Motor neuron (in vitro differentiated cells): ENCODE measurements around the gene AGBL3. TPM values are rescaled to one million over a fixed set of nuclear protein-coding genes. Genes with fewer than 3 reads are reported as not detected.
A peak's percentile ranks its signal among the peaks of the same experiment; 100 is the strongest.
"Not testable (repeated sequence)": the region's sequence is repeated elsewhere in the genome, so short reads cannot be mapped to it uniquely, and the experiment has no call there.

Experiments used
- ATAC-seq, 8 experiments: fragments of 200-7000 bp; cut with Tn5 transposase; replicated peaks in 6 of 8; 2 replicates each; pipeline ENCODE4 v1.8.0; 2021; ENCODE audit warnings: mild to moderate bottlenecking in 8 of 8, moderate library complexity in 8 of 8
- H3K27ac ChIP-seq, 2 donors: fragments of 250-450 bp; sonication (Bioruptor Pico); 2 replicates each; pipeline ENCODE4 v1.9.0; 2021; ENCODE audit warnings: antibody characterized with exemption in 2 of 2, mild to moderate bottlenecking in 2 of 2, moderate library complexity in 1 of 2
- H3K4me1 ChIP-seq, 2 donors: fragments of 250-450 bp; sonication (Bioruptor Pico); replicated peaks in 1 of 2; 2 replicates each; pipeline ENCODE4 v1.6.1; 2021; ENCODE audit warnings: antibody characterized with exemption in 2 of 2, mild to moderate bottlenecking in 2 of 2, moderate library complexity in 1 of 2
- H3K4me3 ChIP-seq, 5 donors: fragments of 250-450 bp; sonication (Bioruptor Pico); 2 replicates each; pipeline ENCODE4 v1.9.0; 2021; ENCODE audit warnings: antibody characterized with exemption in 5 of 5, mild to moderate bottlenecking in 5 of 5, moderate library complexity in 4 of 5
- WGBS, 10 experiments: fragments of 450-650 bp; shearing (Covaris generic); methylation state at CpG; one replicate each; pipeline ENCODE4 v1.0.0; 2022; 5-methylcytosine and 5-hydroxymethylcytosine counted together
- in situ Hi-C, 9 experiments: fragments of 400-800 bp; cut with MboI; loops; one replicate each; pipeline ENCODE4 v1.15.0; 2021; ENCODE audit warnings: low sequenced_read_pairs in 9 of 9, low pct_unique_long_range_greater_than_20kb in 2 of 9; ENCODE audit not compliant: unreplicated experiment in 9 of 9
- total RNA-seq, 8 experiments: library from RNA; unstranded; fragments of 300-600 nt; gene quantifications; 2 replicates each; pipeline versions ENCODE4 v1.2.3 to v1.2.4, GENCODE V29; 2022

The AGBL3 gene
- total RNA-seq, 8 experiments from 2014 or later, result 0.97 to 6.6 (median 2.0) TPM

- 83 to 100% methylated on average over 1 to 2 of the region's 2 CpGs; no CpG with 5 or more reads in 8 of the 10 experiments for WGBS, 10 experiments
- ATAC-seq, result no peak
These were observed 37.3 kb downstream of the AGBL3 start for GRCh38 chr7:135023622-135024021.

GRCh38 chr7:135035252-135035651 is 48.9 kb downstream of the AGBL3 start:
- 29 to 100% (median 75%) methylated on average over 1 to 2 of the region's 2 CpGs; no CpG with 5 or more reads in 2 of the 10 experiments for WGBS, 10 experiments
- H3K4me3 ChIP-seq, result no peak overlapping the region
- no peak for ATAC-seq
- H3K4me1 ChIP-seq, result no peaks in the 10 kb centered on the region
- in situ Hi-C loops, result no loop called here
- no peak overlapping the region for H3K27ac ChIP-seq

More at GRCh38 chr7:135023622-135024021, 37.3 kb downstream of the AGBL3 start:
- Histone ChIP-seq H3K4me1 (no peaks in the 10 kb centered on the region), H3K4me3 (no peak overlapping the region), H3K27ac (no peak overlapping the region)
- in situ Hi-C loops, result no loop called here

DNA sequence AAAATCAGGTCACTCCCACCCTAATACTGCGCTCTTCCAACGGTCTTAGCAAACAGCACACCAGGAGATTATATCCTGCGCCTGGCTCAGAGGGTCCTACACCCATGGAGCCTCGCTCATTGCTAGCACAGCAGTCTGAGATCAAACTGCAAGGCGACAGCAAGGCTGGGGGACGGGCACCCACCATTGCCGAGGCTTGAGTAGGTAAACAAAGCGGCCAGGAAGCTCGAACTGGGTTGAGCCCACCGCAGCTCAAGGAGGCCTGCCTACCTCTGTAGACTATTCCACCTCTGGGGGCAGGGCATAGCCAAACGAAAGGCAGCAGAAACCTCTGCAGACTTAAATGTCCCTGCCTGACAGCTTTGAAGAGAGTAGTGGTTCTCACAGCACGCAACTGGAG is 80.7 kb downstream of the AGBL3 start:
- H3K27ac ChIP-seq, ATAC-seq, in situ Hi-C loops, H3K4me1 ChIP-seq, H3K4me3 ChIP-seq: not testable (repeated sequence)
- 60 to 100% (median 100%) methylated on average over 1 to 2 of the region's 12 CpGs; no CpG with 5 or more reads in 7 of the 10 experiments for WGBS, 10 experiments

DNA sequence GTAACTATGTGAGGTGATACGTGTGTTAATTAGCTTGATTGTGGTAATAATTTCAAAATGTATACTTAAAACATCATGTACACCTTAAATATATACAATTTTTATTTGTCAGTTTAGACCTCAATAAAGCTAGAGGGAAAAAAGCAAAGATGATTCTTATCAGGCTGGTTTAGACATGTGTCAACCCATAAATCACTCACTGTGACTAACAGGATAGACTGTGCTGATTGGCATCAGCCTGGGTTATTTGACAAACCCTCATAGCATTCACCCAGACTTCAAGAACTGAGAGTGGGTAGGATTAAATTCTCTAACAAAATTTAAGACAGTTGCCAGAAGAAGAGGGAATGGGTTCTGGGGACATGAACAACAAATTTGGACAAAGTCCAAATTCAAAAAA is 87.8 kb downstream of the AGBL3 start:
- in situ Hi-C loops, result no loop called here
- H3K4me1 ChIP-seq, result no peaks in the 10 kb centered on the region
- peak in 3 of 8 experiments; percentile 14 to 39 (median 25) for ATAC-seq
- no peak overlapping the region for H3K4me3 ChIP-seq
- no peak overlapping the region for H3K27ac ChIP-seq
- WGBS, 10 experiments, result 56 to 100% (median 100%) methylated on average over 1 of the region's 1 CpG; no CpG with 5 or more reads in 1 of the 10 experiments

GRCh38 chr7:135074531-135074930 is 88.2 kb downstream of the AGBL3 start:
- no peaks in the 10 kb centered on the region for H3K4me1 ChIP-seq
- no peak overlapping the region for H3K27ac ChIP-seq
- in situ Hi-C loops, result no loop called here
- no peak overlapping the region for H3K4me3 ChIP-seq
- ATAC-seq, result peak in 3 of 8 experiments; percentile 84 to 89 (median 89)
- WGBS, 10 experiments, result 0 to 100% (median 22%) methylated on average over 1 of the region's 1 CpG; no CpG with 5 or more reads in 1 of the 10 experiments

GRCh38 chr7:135075716-135076115 is 89.4 kb downstream of the AGBL3 start:
- no peaks in the 10 kb centered on the region for H3K4me1 ChIP-seq
- peak in 1 of 8 experiments; percentile 23 for ATAC-seq
- no peak overlapping the region for H3K27ac ChIP-seq
- H3K4me3 ChIP-seq, result no peak overlapping the region
- in situ Hi-C loops, result no loop called here
- WGBS, 10 experiments, result 26 to 60% (median 42%) methylated on average over 2 to 3 of the region's 3 CpGs; no CpG with 5 or more reads in 2 of the 10 experiments

GRCh38 chr7:135076882-135077281 is 90.6 kb downstream of the AGBL3 start:
- in situ Hi-C loops, result no loop called here
- 79 to 100% (median 93%) methylated on average over 1 to 3 of the region's 4 CpGs; no CpG with 5 or more reads in 4 of the 10 experiments for WGBS, 10 experiments
- ATAC-seq, result no peak
- Histone ChIP-seq H3K4me1 (no peaks in the 10 kb centered on the region), H3K4me3 (no peak overlapping the region), H3K27ac (no peak overlapping the region)

DNA sequence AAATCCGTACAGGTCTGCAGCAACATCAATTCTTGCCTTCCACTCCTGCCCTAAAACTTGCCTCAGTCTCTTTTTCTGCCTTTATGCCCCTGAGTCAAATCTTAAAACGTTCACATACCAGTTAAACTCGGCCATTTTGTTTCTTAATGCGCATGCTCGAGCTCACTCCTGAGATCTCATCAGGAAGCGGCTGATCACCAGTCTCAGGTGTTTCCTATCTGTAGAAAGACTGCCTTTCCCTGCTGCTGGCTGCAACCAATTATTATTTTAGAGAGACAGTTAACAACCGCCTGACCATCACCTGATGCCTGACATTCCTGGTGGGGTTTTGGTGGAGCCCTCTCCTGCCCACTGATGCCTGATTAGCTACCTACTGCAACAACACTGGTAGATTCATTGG is 91.3 kb downstream of the AGBL3 start:
- no peak for ATAC-seq
- Histone ChIP-seq H3K4me1 (no peaks in the 10 kb centered on the region), H3K27ac (no peak overlapping the region), H3K4me3 (no peak overlapping the region)
- in situ Hi-C loops, result no loop called here
- 0 to 100% (median 60%) methylated on average over 1 to 7 of the region's 7 CpGs; no CpG with 5 or more reads in 1 of the 10 experiments for WGBS, 10 experiments

DNA sequence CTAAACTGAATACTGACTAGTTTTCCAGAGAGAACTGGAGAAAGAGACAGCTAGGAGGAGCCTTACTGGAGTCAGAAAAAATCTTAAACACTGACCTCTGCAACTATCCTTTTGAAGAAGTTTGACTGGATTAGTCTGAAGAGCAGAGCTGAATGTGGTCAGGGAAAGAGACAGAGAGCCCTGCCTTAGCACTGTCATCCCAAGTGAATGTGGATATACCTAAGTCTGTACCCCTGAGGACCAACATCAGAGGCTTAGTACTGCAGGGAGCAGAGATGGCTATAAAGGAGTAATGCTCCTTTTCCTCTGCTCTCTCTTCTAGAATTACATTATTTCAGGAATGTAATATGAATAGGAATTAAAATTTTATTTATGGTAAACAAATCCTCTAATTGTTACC is 91.7 kb downstream of the AGBL3 start:
- no peak for ATAC-seq
- in situ Hi-C loops, result no loop called here
- H3K4me3 ChIP-seq, result no peak overlapping the region
- H3K4me1 ChIP-seq, result no peaks in the 10 kb centered on the region
- no peak overlapping the region for H3K27ac ChIP-seq

GRCh38 chr7:135079068-135079467 is 92.8 kb downstream of the AGBL3 start:
- H3K4me3 ChIP-seq, result no peak overlapping the region
- no peak overlapping the region for H3K27ac ChIP-seq
- no peak for ATAC-seq
- H3K4me1 ChIP-seq, result no peaks in the 10 kb centered on the region
- in situ Hi-C loops, result no loop called here

DNA sequence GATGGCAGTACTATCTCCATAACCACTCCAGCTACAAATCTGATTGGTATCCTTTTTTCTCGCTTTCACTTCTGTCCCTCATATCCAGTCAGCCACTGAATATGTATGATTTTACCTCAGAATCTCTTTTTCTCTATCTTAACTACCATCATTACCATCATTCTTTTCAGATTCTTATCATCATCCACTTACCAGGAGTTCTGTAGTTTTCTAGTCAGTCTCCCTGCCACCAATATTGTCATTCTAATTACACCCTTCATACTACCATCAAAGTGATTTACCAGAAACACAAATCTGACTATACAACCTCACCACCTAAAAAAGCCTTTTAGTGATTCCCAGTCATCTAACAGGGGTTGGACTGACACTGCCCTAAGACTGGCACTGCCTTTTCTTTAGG is 96.7 kb downstream of the AGBL3 start:
- ATAC-seq, result no peak
- 0% methylated on average over 1 of the region's 1 CpG; no CpG with 5 or more reads in 1 of the 10 experiments for WGBS, 10 experiments
- in situ Hi-C loops, result no loop called here

DNA sequence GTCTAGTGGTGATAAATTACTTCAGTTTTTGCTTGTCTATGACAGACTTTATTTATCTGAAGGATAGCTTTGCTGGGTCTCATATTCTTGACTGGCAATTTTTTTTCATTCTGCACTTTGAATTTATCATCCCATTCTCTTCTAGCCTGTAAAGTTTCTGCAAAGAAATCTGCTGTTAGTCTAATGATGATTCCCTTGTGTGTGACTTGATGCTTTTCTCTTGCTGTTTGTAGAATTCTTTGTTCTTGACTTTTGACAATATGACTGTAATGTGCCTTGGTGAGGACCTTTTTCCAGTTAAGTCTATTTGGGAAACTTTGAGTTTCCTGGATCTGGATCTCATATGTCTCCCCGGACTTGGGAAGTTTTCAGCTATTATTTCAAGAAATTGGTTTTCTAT is 102.3 kb downstream of the AGBL3 start:
- ATAC-seq, result no peak
- 80 to 100% (median 96%) methylated on average over 1 of the region's 1 CpG for WGBS, 10 experiments
- in situ Hi-C loops, result no loop called here
- Histone ChIP-seq H3K4me3 (no peak overlapping the region), H3K27ac (no peak overlapping the region), H3K4me1 (no peaks in the 10 kb centered on the region)

More for the DNA sequence above, 96.7 kb downstream of the AGBL3 start:
- H3K4me1 ChIP-seq, result no peaks in the 10 kb centered on the region
- H3K4me3 ChIP-seq, result no peak overlapping the region
- no peak overlapping the region for H3K27ac ChIP-seq

- WGBS, 10 experiments, result 50 to 100% (median 100%) methylated on average over 1 of the region's 1 CpG
- no peak overlapping the region for H3K27ac ChIP-seq
- H3K4me3 ChIP-seq, result no peak overlapping the region
- in situ Hi-C loops, result no loop called here
- ATAC-seq, result no peak
- no peaks in the 10 kb centered on the region for H3K4me1 ChIP-seq
These were observed 105.4 kb downstream of the AGBL3 start for GRCh38 chr7:135091717-135092116.

GRCh38 chr7:135094472-135095237 is 108.3 kb downstream of the AGBL3 start:
- in situ Hi-C loops, result no loop called here
- 20 to 100% (median 83%) methylated on average over 1 to 2 of the region's 2 CpGs for WGBS, 10 experiments
- Histone ChIP-seq H3K4me3 (no peak overlapping the region), H3K27ac (no peak overlapping the region), H3K4me1 (no peaks in the 10 kb centered on the region)
- no peak for ATAC-seq
